ENCODE measurements around the gene PNLIPRP3. TPM values are rescaled to one million over a fixed set of nuclear protein-coding genes. Genes with fewer than 3 reads are reported as not detected.

PNLIPRP3 gene
- total and polyA plus RNA-seq, 2 of the 8 experiments (the other 6 are each of a cell fraction or from before 2014, with no cell fraction given) = not detected

DNA sequence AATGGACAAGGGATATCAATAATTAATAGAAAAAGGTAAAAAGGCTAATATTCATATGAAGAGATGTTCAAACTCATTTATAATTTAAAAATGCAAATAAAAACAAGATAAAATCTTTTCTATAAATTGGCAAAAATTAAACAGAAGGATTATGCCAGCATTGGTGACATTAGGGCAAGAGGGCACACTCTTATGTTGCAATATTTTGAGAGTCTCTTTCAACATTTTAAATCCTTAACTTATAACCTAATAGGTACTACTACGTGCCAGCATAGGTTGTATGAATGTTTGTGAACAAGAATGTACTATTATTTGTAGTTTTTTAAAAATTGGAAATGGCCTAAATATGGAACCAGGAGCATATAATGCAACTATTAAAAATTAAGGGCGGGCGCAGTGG, 24.8 kb upstream of the PNLIPRP3 start (continued):
- TF ChIP-seq TAF1 (IDR thresholded peaks at IDR 0.05; ENCODE audit: low read depth, low read length) = no peak
